ENCODE results near the gene TSPAN31. TPM values are rescaled to one million over a fixed set of nuclear protein-coding genes. Genes with fewer than 3 reads are reported as not detected.

Gene TSPAN31
- polyA plus RNA-seq, 1 donor (not counting 4 experiments of a cell fraction or from before 2014, with no cell fraction given) = 47.7 TPM

GRCh38 chr12:57797933-57798332 lies 53.1 kb downstream of the TSPAN31 start:
- no peak for DNase-seq (ENCODE audit: low read depth, low spot score)
- peaks cover 17 to 19% of the 10 kb centered on the region in 2 experiments for H3K36me3 ChIP-seq (ENCODE audit: control insufficient read depth in 2 of 2, extremely low read depth in 1 of 2, insufficient read depth in 2 of 2, low read length in 2 of 2)
- dilution Hi-C loops (cut with MboI; ENCODE audit: extremely low pct_ligation_motif_present, low sequenced_read_pairs) = no loop called here
- no peaks in the 10 kb centered on the region for H3K27me3 ChIP-seq (ENCODE audit: control insufficient read depth, extremely low read depth, insufficient read depth, low read length)
- H3K4me3 ChIP-seq (ENCODE audit: control insufficient read depth in 2 of 3, extremely low read depth in 1 of 3, insufficient read depth in 2 of 3, low read depth in 1 of 3, low read length in 3 of 3) = no peak overlapping the region
- no peak overlapping the region for H3K9ac ChIP-seq (ENCODE audit: control insufficient read depth, extremely low read depth, insufficient read depth, low read length)
- TF ChIP-seq EZH2 (IDR thresholded peaks at IDR 0.05; ENCODE audit: low read length) = no peak
- TF ChIP-seq CTCF (optimal IDR thresholded peaks at IDR 0.05 in 1 of 3, IDR thresholded peaks at IDR 0.05 in 1 of 3, conservative IDR thresholded peaks at IDR 0.05 in 1 of 3; ENCODE audit: extremely low read depth in 1 of 3, insufficient read depth in 2 of 3, low read length in 3 of 3) = no peak
- H3K27ac ChIP-seq (ENCODE audit: control insufficient read depth, insufficient read depth, low read length) = no peak overlapping the region
- no peaks in the 10 kb centered on the region for H3K9me3 ChIP-seq (ENCODE audit: control insufficient read depth, low read depth, low read length)
- no peaks in the 10 kb centered on the region for H4K20me1 ChIP-seq (ENCODE audit: control insufficient read depth, extremely low read depth, insufficient read depth, low read length)
- no peaks in the 10 kb centered on the region for H3K9me1 ChIP-seq (ENCODE audit: control insufficient read depth, extremely low read depth, insufficient read depth, low read length)
- H3K4me1 ChIP-seq (ENCODE audit: control insufficient read depth, extremely low read depth, insufficient read depth, low read length) = peaks cover 19% of the 10 kb centered on the region
- no peaks in the 10 kb centered on the region for H3K79me2 ChIP-seq (ENCODE audit: control insufficient read depth, insufficient read depth, low read length)
- H2AFZ ChIP-seq (ENCODE audit: control insufficient read depth, low read length) = no peak overlapping the region
- no peak overlapping the region for H3K4me2 ChIP-seq (ENCODE audit: control insufficient read depth, extremely low read depth, insufficient read depth, low read depth, low read length)
- FAIRE-seq = no peak

Other genes starting within 250 kb of the TSPAN31 start
- 7.8 to 25.6 TPM (median 23.6 TPM) in 3 replicates for gene DDIT3, start 224.5 kb upstream of the TSPAN31 start, polyA plus RNA-seq
- 1.8 to 5.4 TPM (median 2.2 TPM) in 3 replicates for gene MBD6, start 222.2 kb upstream of the TSPAN31 start, polyA plus RNA-seq
- gene DCTN2, start 197.8 kb upstream of the TSPAN31 start, polyA plus RNA-seq = 109 to 158 TPM (median 132 TPM) in 3 replicates
- gene KIF5A, start 195.0 kb upstream of the TSPAN31 start, polyA plus RNA-seq = 0.01 to 0.10 TPM (median 0.05 TPM) in 3 replicates
- 73.5 to 109 TPM (median 93.6 TPM) in 3 replicates for gene PIP4K2C, start 153.8 kb upstream of the TSPAN31 start, polyA plus RNA-seq
- 2.6 to 5.4 TPM (median 3.5 TPM) in 3 replicates for gene DTX3, start 140.2 kb upstream of the TSPAN31 start, polyA plus RNA-seq
- gene ARHGEF25, start 133.6 kb upstream of the TSPAN31 start, polyA plus RNA-seq = 0.12 to 0.26 TPM (median 0.26 TPM) in 3 replicates
- 0.08 to 0.37 TPM (median 0.08 TPM) in 3 replicates for gene B4GALNT1, start 111.8 kb upstream of the TSPAN31 start, polyA plus RNA-seq
- 82.2 to 96.9 TPM (median 95.1 TPM) in 3 replicates for gene OS9, start 50.9 kb upstream of the TSPAN31 start, polyA plus RNA-seq
- gene AGAP2, start 6.3 kb upstream of the TSPAN31 start, polyA plus RNA-seq = 0.13 to 0.18 TPM (median 0.15 TPM) in 3 replicates
- 146 to 176 TPM (median 153 TPM) in 3 replicates for gene CDK4, start 7.3 kb downstream of the TSPAN31 start, polyA plus RNA-seq
- gene MARCHF9, start 10.1 kb downstream of the TSPAN31 start, polyA plus RNA-seq = 10.9 to 17.0 TPM (median 12.4 TPM) in 3 replicates
- 19.0 to 40.5 TPM (median 33.6 TPM) in 3 replicates for gene CYP27B1, start 22.0 kb downstream of the TSPAN31 start, polyA plus RNA-seq
- 24.3 to 25.5 TPM (median 24.5 TPM) in 3 replicates for gene METTL1, start 27.1 kb downstream of the TSPAN31 start, polyA plus RNA-seq
- 5.4 to 7.7 TPM (median 6.5 TPM) in 3 replicates for gene EEF1AKMT3, start 27.6 kb downstream of the TSPAN31 start, polyA plus RNA-seq
- gene TSFM, start 37.7 kb downstream of the TSPAN31 start, polyA plus RNA-seq = 20.4 to 30.5 TPM (median 21.0 TPM) in 3 replicates
- 0.27 to 1.3 TPM (median 1.3 TPM) in 3 replicates for gene AVIL, start 73.7 kb downstream of the TSPAN31 start, polyA plus RNA-seq
- 39.0 to 75.0 TPM (median 54.6 TPM) in 3 replicates for gene CTDSP2, start 101.7 kb downstream of the TSPAN31 start, polyA plus RNA-seq
- gene ATP23, start 196.5 kb downstream of the TSPAN31 start, polyA plus RNA-seq = 8.3 to 12.2 TPM (median 8.7 TPM) in 3 replicates

Measured in keratinocyte (primary cell).